ENCODE measurements around the gene CGNL1.

DNA sequence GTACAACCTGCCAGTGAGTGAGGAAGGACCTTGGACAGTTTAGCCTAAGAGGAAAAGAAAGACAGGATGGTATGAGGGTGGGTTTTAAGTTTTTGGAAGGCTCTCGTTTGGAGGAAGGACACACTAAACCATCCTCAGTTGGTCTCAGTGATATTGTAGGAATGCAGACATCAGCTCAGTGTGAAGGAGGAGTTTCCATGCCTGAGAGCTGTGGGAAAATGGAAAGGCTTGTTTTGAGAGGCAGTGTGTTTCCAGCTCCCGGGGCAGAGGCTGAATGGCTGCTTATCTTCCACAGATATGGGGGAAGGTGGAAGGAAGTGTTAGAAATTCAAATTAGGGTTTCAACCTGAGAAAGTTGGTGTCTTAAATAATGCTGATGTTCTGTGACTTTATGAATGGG lies 125.8 kb downstream of the CGNL1 start:
- TF ChIP-seq, protein P1, sequence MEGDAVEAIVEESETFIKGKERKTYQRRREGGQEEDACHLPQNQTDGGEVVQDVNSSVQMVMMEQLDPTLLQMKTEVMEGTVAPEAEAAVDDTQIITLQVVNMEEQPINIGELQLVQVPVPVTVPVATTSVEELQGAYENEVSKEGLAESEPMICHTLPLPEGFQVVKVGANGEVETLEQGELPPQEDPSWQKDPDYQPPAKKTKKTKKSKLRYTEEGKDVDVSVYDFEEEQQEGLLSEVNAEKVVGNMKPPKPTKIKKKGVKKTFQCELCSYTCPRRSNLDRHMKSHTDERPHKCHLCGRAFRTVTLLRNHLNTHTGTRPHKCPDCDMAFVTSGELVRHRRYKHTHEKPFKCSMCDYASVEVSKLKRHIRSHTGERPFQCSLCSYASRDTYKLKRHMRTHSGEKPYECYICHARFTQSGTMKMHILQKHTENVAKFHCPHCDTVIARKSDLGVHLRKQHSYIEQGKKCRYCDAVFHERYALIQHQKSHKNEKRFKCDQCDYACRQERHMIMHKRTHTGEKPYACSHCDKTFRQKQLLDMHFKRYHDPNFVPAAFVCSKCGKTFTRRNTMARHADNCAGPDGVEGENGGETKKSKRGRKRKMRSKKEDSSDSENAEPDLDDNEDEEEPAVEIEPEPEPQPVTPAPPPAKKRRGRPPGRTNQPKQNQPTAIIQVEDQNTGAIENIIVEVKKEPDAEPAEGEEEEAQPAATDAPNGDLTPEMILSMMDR (IDR thresholded peaks at IDR 0.05): no peak
- TF ChIP-seq POLR2A (IDR thresholded peaks at IDR 0.05): no peak
- no peak for TF ChIP-seq EP300 (IDR thresholded peaks at IDR 0.05)
